H9 (cell line): ENCODE results near the gene HOMER3. TPM values are rescaled to one million over a fixed set of nuclear protein-coding genes. Genes with fewer than 3 reads are reported as not detected.

ENCODE experiments used
- DNase-seq: peaks from one replicate; pipeline ENCODE4 v3.0.0-alpha.2; 2017
- H2AFZ ChIP-seq: one replicate; pipeline ENCODE4 v1.6.1; 2013; ENCODE audit warnings: mild to moderate bottlenecking, low read length, control low read depth, moderate library complexity
- H2AK5ac ChIP-seq: 2 replicates; pipeline ENCODE4 v1.6.1; 2013; ENCODE audit warnings: low read length, control low read depth, mixed read lengths; ENCODE audit not compliant: insufficient read length
- H2BK120ac ChIP-seq: one replicate; pipeline ENCODE4 v1.6.1; 2013; ENCODE audit warnings: low read depth, mild to moderate bottlenecking, low read length, control low read depth, inconsistent platforms; ENCODE audit not compliant: poor library complexity, severe bottlenecking
- H2BK12ac ChIP-seq: 2 replicates; pipeline ENCODE4 v1.6.1; 2013; ENCODE audit warnings: low read length, control low read depth, mixed read lengths, low read depth; ENCODE audit not compliant: insufficient read length
- H2BK15ac ChIP-seq: 2 replicates; pipeline ENCODE4 v1.6.1; 2013; ENCODE audit warnings: low read depth, low read length, control low read depth
- H2BK20ac ChIP-seq: one replicate; pipeline ENCODE4 v1.6.1; 2013; ENCODE audit warnings: low read depth, mild to moderate bottlenecking, low read length, control low read depth, inconsistent platforms; ENCODE audit not compliant: poor library complexity, severe bottlenecking
- H2BK5ac ChIP-seq: 2 replicates; pipeline ENCODE4 v1.6.1; 2013; ENCODE audit warnings: low read length, control low read depth, mixed read lengths; ENCODE audit not compliant: insufficient read length
- H3K14ac ChIP-seq: 2 replicates; pipeline ENCODE4 v1.6.1; 2013; ENCODE audit warnings: low read length, control low read depth; ENCODE audit not compliant: insufficient read depth
- H3K18ac ChIP-seq: 2 replicates; pipeline ENCODE4 v1.6.1; 2013; ENCODE audit warnings: low read depth, mild to moderate bottlenecking, mixed read lengths, low read length, control low read depth; ENCODE audit not compliant: insufficient read length
- H3K23ac ChIP-seq: 2 replicates; pipeline ENCODE4 v1.6.1; 2013; ENCODE audit warnings: low read length, control low read depth, mixed read lengths, low read depth; ENCODE audit not compliant: insufficient read length
- H3K23me2 ChIP-seq: 2 replicates; pipeline ENCODE4 v1.6.1; 2013; ENCODE audit warnings: low read depth, mild to moderate bottlenecking, mixed read lengths, low read length, control low read depth; ENCODE audit not compliant: insufficient read length, poor library complexity, severe bottlenecking
- H3K27ac ChIP-seq: 2 replicates; pipeline ENCODE4 v1.5.1; 2013; ENCODE audit warnings: low read length, control low read depth, mixed read lengths, low read depth; ENCODE audit not compliant: insufficient read length
- H3K27me3 ChIP-seq: 2 replicates; pipeline ENCODE4 v1.6.1; 2013; ENCODE audit warnings: low read length, control low read depth, inconsistent platforms; ENCODE audit not compliant: insufficient read depth
- H3K4ac ChIP-seq: 2 replicates; pipeline ENCODE4 v1.6.1; 2013; ENCODE audit warnings: low read depth, mild to moderate bottlenecking, control low read depth, inconsistent platforms, low read length, moderate library complexity
- H3K4me1 ChIP-seq: 2 replicates; pipeline ENCODE4 v1.6.1; 2013; ENCODE audit warnings: low read length, control low read depth, inconsistent platforms; ENCODE audit not compliant: insufficient read depth
- H3K4me2 ChIP-seq: 2 replicates; pipeline ENCODE4 v1.6.1; 2013; ENCODE audit warnings: low read length, control low read depth, mixed read lengths; ENCODE audit not compliant: insufficient read length, insufficient read depth
- H3K56ac ChIP-seq: 2 replicates; pipeline ENCODE4 v1.6.1; 2013; ENCODE audit warnings: low read depth, mild to moderate bottlenecking, mixed read lengths, low read length, control low read depth; ENCODE audit not compliant: insufficient read length
- H3K79me1 ChIP-seq: 2 replicates; pipeline ENCODE4 v1.6.1; 2013; ENCODE audit warnings: low read depth, mild to moderate bottlenecking, moderate library complexity, low read length, control low read depth, inconsistent platforms; ENCODE audit not compliant: insufficient read depth, poor library complexity, severe bottlenecking
- H3K79me2 ChIP-seq: 2 replicates; pipeline ENCODE4 v1.6.1; 2013; ENCODE audit warnings: low read length, control low read depth, inconsistent platforms; ENCODE audit not compliant: insufficient read depth
- H3K9ac ChIP-seq: 2 replicates; pipeline ENCODE4 v1.6.1; 2013; ENCODE audit warnings: low read length, control low read depth, mixed read lengths; ENCODE audit not compliant: insufficient read length; ENCODE audit errors: extremely low read depth
- H3K9me3 ChIP-seq: one replicate; pipeline ENCODE4 v1.6.1; 2013; ENCODE audit warnings: low read depth, low read length, inconsistent platforms; ENCODE audit not compliant: control insufficient read depth
- H3T11ph ChIP-seq: one replicate; pipeline ENCODE4 v1.6.1; 2013; ENCODE audit warnings: mild to moderate bottlenecking, low read length, control low read depth, inconsistent platforms
- H4K20me1 ChIP-seq: one replicate; pipeline ENCODE4 v1.6.1; 2013; ENCODE audit not compliant: control insufficient read depth, insufficient read length, insufficient read depth
- H4K5ac ChIP-seq: 2 replicates; pipeline ENCODE4 v1.6.1; 2013; ENCODE audit warnings: low read depth, mild to moderate bottlenecking, mixed read lengths, low read length, control low read depth; ENCODE audit not compliant: insufficient read length
- H4K8ac ChIP-seq: replicated peaks from 2 replicates; pipeline ENCODE4 v1.6.1; 2013; ENCODE audit warnings: low read length, control low read depth, mixed read lengths, low read depth; ENCODE audit not compliant: insufficient read length
- H4K91ac ChIP-seq: 2 replicates; pipeline ENCODE4 v1.6.1; 2013; ENCODE audit warnings: low read depth, mild to moderate bottlenecking, moderate library complexity, mixed read lengths, low read length, control low read depth; ENCODE audit not compliant: insufficient read length
- H3K27ac Mint-ChIP-seq, 3 experiments: 2 replicates in 2 of 3; 3 replicates in 1 of 3; pipeline ENCODE4 v1.8.0; 2020 to 2021; ENCODE audit warnings: mixed read lengths in 3 of 3, mild to moderate bottlenecking in 1 of 3, moderate library complexity in 1 of 3
- H3K27me3 Mint-ChIP-seq: 2 replicates; pipeline ENCODE4 v1.8.0; 2021; ENCODE audit warnings: low read depth, mild to moderate bottlenecking, moderate library complexity, mixed read lengths
- H3K36me3 Mint-ChIP-seq, 3 experiments: 2 replicates in 2 of 3; 3 replicates in 1 of 3; pipeline ENCODE4 v1.8.0; 2020 to 2021; ENCODE audit warnings: low read depth in 3 of 3, mixed read lengths in 3 of 3; ENCODE audit not compliant: insufficient read depth in 1 of 3
- H3K4me1 Mint-ChIP-seq, 2 experiments: 2 replicates each; pipeline ENCODE4 v1.8.0; 2020; ENCODE audit warnings: mixed read lengths in 2 of 2
- H3K4me3 Mint-ChIP-seq, 2 experiments: 2 replicates in 1 of 2; 3 replicates in 1 of 2; pipeline ENCODE4 v1.8.0; 2020 to 2021; ENCODE audit warnings: mild to moderate bottlenecking in 2 of 2, mixed read lengths in 2 of 2, moderate library complexity in 1 of 2
- H3K9me3 Mint-ChIP-seq, 2 experiments: 2 replicates in 1 of 2; 3 replicates in 1 of 2; pipeline ENCODE4 v1.8.0; 2020; ENCODE audit warnings: mild to moderate bottlenecking in 2 of 2, mixed read lengths in 2 of 2, moderate library complexity in 1 of 2
- WGBS: extraction: QIAGEN DNeasy Blood & Tissue Kit; methylation state at CpG from one replicate; pipeline ENCODE4 v1.1.7; 2013; ENCODE audit warnings: missing lambda C conversion rate, low lambda C conversion rate, mixed read lengths; ENCODE audit not compliant: insufficient read length; ENCODE audit errors: extremely low coverage; 5-methylcytosine and 5-hydroxymethylcytosine counted together
- total RNA-seq: library from RNA; stranded (reverse); gene quantifications from 2 replicates; pipeline ENCODE4 v1.2.1, GENCODE V29; 2021
- TF ChIP-seq, protein P1 (sequence below): fragments of 200-600 bp; sonication (generic); conservative IDR thresholded peaks from 3 replicates; pipeline ENCODE4 v1.8.0; 2021; ENCODE audit warnings: antibody characterized with exemption, mild to moderate bottlenecking

The HOMER3 gene
- total RNA-seq, 1 experiment from 2014 or later, result 20.2 TPM

DNA sequence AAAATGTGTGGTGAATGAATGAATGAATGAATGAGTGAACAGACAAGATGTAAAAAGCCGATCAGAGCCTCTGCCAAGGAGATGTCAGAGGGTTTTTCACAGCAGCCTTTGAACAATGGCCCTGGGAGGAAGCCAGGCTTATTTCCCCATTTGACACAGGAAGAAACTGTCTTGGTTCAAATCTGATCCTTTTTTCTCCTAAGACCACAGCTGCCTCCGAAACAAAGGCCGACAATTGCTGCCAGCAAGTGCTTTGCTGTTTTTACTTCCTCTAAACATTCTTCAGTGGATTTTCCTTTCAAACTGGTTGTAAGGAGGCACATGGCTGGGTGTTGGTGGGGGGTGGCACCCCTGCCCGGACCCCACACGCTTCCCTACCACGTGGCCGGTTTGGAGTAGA lies 44.2 kb upstream of the HOMER3 start:
- Histone ChIP-seq H3K23me2 (no peaks in the 10 kb centered on the region), H2BK15ac (no peak overlapping the region), H3K79me2 (no peaks in the 10 kb centered on the region), H4K8ac (no peak overlapping the region), H4K91ac (no peak overlapping the region), H3K27ac (no peak overlapping the region), H2AFZ (no peak overlapping the region), H2BK120ac (no peak overlapping the region), H2AK5ac (no peak overlapping the region), H3K14ac (no peak overlapping the region), H3K23ac (no peak overlapping the region), H4K20me1 (peaks cover 2% of the 10 kb centered on the region), H3K9me3 (no peaks in the 10 kb centered on the region), H3K9ac (no peak overlapping the region), H2BK20ac (no peak overlapping the region), H4K5ac (no peak overlapping the region), H3K27me3 (no peaks in the 10 kb centered on the region), H3K4ac (no peak overlapping the region), H3K79me1 (no peaks in the 10 kb centered on the region), H3K4me2 (no peak overlapping the region), H3K18ac (no peak overlapping the region), H3K4me1 (no peaks in the 10 kb centered on the region), H3K56ac (no peak overlapping the region), H2BK12ac (no peak overlapping the region), H3T11ph (no peak overlapping the region), H2BK5ac (no peak overlapping the region)
- no peak overlapping the region for H3K4me3 Mint-ChIP-seq
- TF ChIP-seq, protein P1, sequence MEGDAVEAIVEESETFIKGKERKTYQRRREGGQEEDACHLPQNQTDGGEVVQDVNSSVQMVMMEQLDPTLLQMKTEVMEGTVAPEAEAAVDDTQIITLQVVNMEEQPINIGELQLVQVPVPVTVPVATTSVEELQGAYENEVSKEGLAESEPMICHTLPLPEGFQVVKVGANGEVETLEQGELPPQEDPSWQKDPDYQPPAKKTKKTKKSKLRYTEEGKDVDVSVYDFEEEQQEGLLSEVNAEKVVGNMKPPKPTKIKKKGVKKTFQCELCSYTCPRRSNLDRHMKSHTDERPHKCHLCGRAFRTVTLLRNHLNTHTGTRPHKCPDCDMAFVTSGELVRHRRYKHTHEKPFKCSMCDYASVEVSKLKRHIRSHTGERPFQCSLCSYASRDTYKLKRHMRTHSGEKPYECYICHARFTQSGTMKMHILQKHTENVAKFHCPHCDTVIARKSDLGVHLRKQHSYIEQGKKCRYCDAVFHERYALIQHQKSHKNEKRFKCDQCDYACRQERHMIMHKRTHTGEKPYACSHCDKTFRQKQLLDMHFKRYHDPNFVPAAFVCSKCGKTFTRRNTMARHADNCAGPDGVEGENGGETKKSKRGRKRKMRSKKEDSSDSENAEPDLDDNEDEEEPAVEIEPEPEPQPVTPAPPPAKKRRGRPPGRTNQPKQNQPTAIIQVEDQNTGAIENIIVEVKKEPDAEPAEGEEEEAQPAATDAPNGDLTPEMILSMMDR, result no peak
- peaks cover 5 to 7% of the 10 kb centered on the region in 2 experiments; a peak in 2 of 4 replicates for H3K4me1 Mint-ChIP-seq
- H3K27ac Mint-ChIP-seq, result 0 out of 7 replicates have a peak overlapping the region, but pooled peaks of 1 of the 3 experiments have one; percentile 77
- WGBS, result no CpG with 5 or more reads among the region's 7 CpGs
- DNase-seq, result no peak
- H3K27me3 Mint-ChIP-seq, result peaks cover 35% of the 10 kb centered on the region
- H3K36me3 Mint-ChIP-seq, result no peaks in the 10 kb centered on the region
- no peaks in the 10 kb centered on the region for H3K9me3 Mint-ChIP-seq
